Right atrium auricular region (tissue), 2 donors: ENCODE data around the gene CDH3. TPM values are rescaled to one million over a fixed set of nuclear protein-coding genes. Genes with fewer than 3 reads are reported as not detected.

ENCODE experiments used
- DNase-seq: peaks from one replicate; pipeline ENCODE4 v3.0.0-alpha.2; 2019; ENCODE audit warnings: low spot score
- H3K27ac ChIP-seq, 2 donors: fragments of 200-600 bp; sonication (generic); 1 replicate in 1 of 2; 2 replicates in 1 of 2; pipeline ENCODE4 v1.5.1; 2016 to 2019
- H3K27me3 ChIP-seq, 2 donors: fragments of 200-600 bp; sonication (generic); one replicate each; pipeline versions ENCODE4 v1.5.1 to v1.6.0; 2017 to 2019
- H3K36me3 ChIP-seq: fragments of 200-600 bp; sonication (generic); one replicate; pipeline ENCODE4 v1.5.1; 2016
- H3K4me1 ChIP-seq, 2 donors: fragments of 200-600 bp; sonication (generic); one replicate each; pipeline versions ENCODE4 v1.5.1 to v1.6.0; 2017 to 2019
- H3K4me3 ChIP-seq, 2 donors: fragments of 200-600 bp; sonication (generic); 1 replicate in 1 of 2; 2 replicates in 1 of 2; pipeline ENCODE4 v1.5.1; 2017 to 2019; ENCODE audit warnings: mild to moderate bottlenecking in 1 of 2, moderate library complexity in 1 of 2
- H3K9me3 ChIP-seq, 2 donors: fragments of 200-600 bp; sonication (generic); one replicate each; pipeline ENCODE4 v1.5.1; 2019
- CTCF ChIP-seq, 2 donors: fragments of 200-600 bp; sonication (generic); IDR thresholded peaks; one replicate each; pipeline ENCODE4 v1.5.1; 2019; ENCODE audit warnings: antibody characterized with exemption in 2 of 2
- total RNA-seq, 2 donors: library from RNA; depleted of rRNA; stranded (reverse); fragments of >200 nt; gene quantifications; one replicate each; pipeline ENCODE4 v1.1.0, GENCODE V29; 2016

CDH3 gene
- total RNA-seq, 2 donors from 2014 or later: 1.7 to 3.5 TPM

- H3K27me3 ChIP-seq: no peaks in the 10 kb centered on the region
- no peak overlapping the region for H3K27ac ChIP-seq
- no peak overlapping the region for H3K4me3 ChIP-seq
- no peaks in the 10 kb centered on the region for H3K4me1 ChIP-seq
- TF ChIP-seq CTCF (IDR thresholded peaks at IDR 0.05): no peak
- no peak for DNase-seq
- H3K9me3 ChIP-seq: peaks cover 0 to 3% of the 10 kb centered on the region in 2 donors
- H3K36me3 ChIP-seq: no peaks in the 10 kb centered on the region
These were observed 36.8 kb upstream of the CDH3 start for GRCh38 chr16:68608330-68608729.

- H3K4me1 ChIP-seq: no peaks in the 10 kb centered on the region
- no peaks in the 10 kb centered on the region for H3K36me3 ChIP-seq
- H3K4me3 ChIP-seq: no peak overlapping the region
- H3K27me3 ChIP-seq: no peaks in the 10 kb centered on the region
- no peak for TF ChIP-seq CTCF (IDR thresholded peaks at IDR 0.05)
- H3K27ac ChIP-seq: no peak overlapping the region
- no peak for DNase-seq
- peaks cover 0 to 19% of the 10 kb centered on the region in 2 donors for H3K9me3 ChIP-seq
These were observed 32.1 kb upstream of the CDH3 start for GRCh38 chr16:68612996-68613395.

GRCh38 chr16:68617734-68618133 lies 27.4 kb upstream of the CDH3 start:
- H3K4me1 ChIP-seq: no peaks in the 10 kb centered on the region
- H3K9me3 ChIP-seq: peaks cover 0 to 19% of the 10 kb centered on the region in 2 donors
- no peak overlapping the region for H3K27ac ChIP-seq
- DNase-seq: no peak
- no peak for TF ChIP-seq CTCF (IDR thresholded peaks at IDR 0.05)
- H3K27me3 ChIP-seq: no peaks in the 10 kb centered on the region
- H3K4me3 ChIP-seq: no peak overlapping the region
- H3K36me3 ChIP-seq: no peaks in the 10 kb centered on the region

GRCh38 chr16:68626557-68626956 lies 18.6 kb upstream of the CDH3 start:
- Histone ChIP-seq H3K36me3 (no peaks in the 10 kb centered on the region), H3K9me3 (peaks cover 0 to 5% of the 10 kb centered on the region in 2 donors), H3K4me1 (no peaks in the 10 kb centered on the region), H3K27ac (no peak overlapping the region), H3K4me3 (no peak overlapping the region), H3K27me3 (no peaks in the 10 kb centered on the region)
- TF ChIP-seq CTCF (IDR thresholded peaks at IDR 0.05): no peak
- no peak for DNase-seq

GRCh38 chr16:68627951-68628425 lies 17.1 kb upstream of the CDH3 start:
- TF ChIP-seq CTCF (IDR thresholded peaks at IDR 0.05): no peak
- DNase-seq: no peak

GRCh38 chr16:68629351-68629910 lies 15.7 kb upstream of the CDH3 start:
- no peak overlapping the region for H3K4me3 ChIP-seq
- H3K36me3 ChIP-seq: no peaks in the 10 kb centered on the region
- no peak overlapping the region for H3K27ac ChIP-seq
- no peak for TF ChIP-seq CTCF (IDR thresholded peaks at IDR 0.05)
- no peaks in the 10 kb centered on the region for H3K27me3 ChIP-seq
- no peaks in the 10 kb centered on the region for H3K4me1 ChIP-seq
- DNase-seq: no peak
- H3K9me3 ChIP-seq: no peaks in the 10 kb centered on the region

More at GRCh38 chr16:68627951-68628425, 17.1 kb upstream of the CDH3 start:
- Histone ChIP-seq H3K4me3 (no peak overlapping the region), H3K4me1 (no peaks in the 10 kb centered on the region), H3K36me3 (no peaks in the 10 kb centered on the region), H3K9me3 (peaks cover 0 to 3% of the 10 kb centered on the region in 2 donors), H3K27ac (no peak overlapping the region), H3K27me3 (no peaks in the 10 kb centered on the region)
